ENCODE results near the gene SCGB2B2.

GRCh38 chr19:34712395-34713261, 35.7 kb upstream of the SCGB2B2 start:
- TF ChIP-seq EZH2 (IDR thresholded peaks at IDR 0.05; ENCODE audit: insufficient read depth, poor library complexity, severe bottlenecking) (no peak), EZH2phosphoT487 (IDR thresholded peaks at IDR 0.05; ENCODE audit: insufficient read depth, low read depth) (no peak)
